B cell (primary cell): ENCODE measurements around the gene UNC5C. TPM values are rescaled to one million over a fixed set of nuclear protein-coding genes. Genes with fewer than 3 reads are reported as not detected.

ENCODE experiments used
- ATAC-seq: fragments of 200-7000 bp; cut with Tn5 transposase; one replicate; pipeline ENCODE4 v1.10.0; 2021; ENCODE audit warnings: low read depth, mild to moderate bottlenecking, moderate number of reproducible peaks, moderate library complexity
- CTCF ChIA-PET: fragments of 350-600 bp; sonication (Branson Sonifier 250); formaldehyde crosslinking; loops from one replicate; lab custom pipeline; 2021; ENCODE audit warnings: antibody characterized with exemption, inconsistent platforms; lab: Charles Lee
- POLR2A ChIA-PET: fragments of 350-600 bp; sonication (Branson Sonifier 250); formaldehyde crosslinking; loops from one replicate; lab custom pipeline; 2021; ENCODE audit warnings: antibody characterized with exemption; lab: Charles Lee
- DNase-seq: peaks from one replicate; pipeline ENCODE4 v3.0.0; 2013
- H2AFZ ChIP-seq: 2 replicates; pipeline ENCODE4 v1.6.1; 2012; ENCODE audit warnings: mild to moderate bottlenecking, low read depth, low read length; ENCODE audit not compliant: insufficient read depth, poor library complexity, severe bottlenecking
- H3K27ac ChIP-seq, 2 donors: 1 replicate in 1 of 2; 2 replicates in 1 of 2; pipeline ENCODE4 v1.5.1; 2012 to 2013; ENCODE audit warnings: low read length in 2 of 2, mild to moderate bottlenecking in 2 of 2, moderate library complexity in 1 of 2
- H3K27me3 ChIP-seq, 4 experiments: fragments of 200-600 bp in 1 of 4; sonication (generic) in 1 of 4; replicated peaks in 1 of 4; 1 replicate in 2 of 4; 2 replicates in 2 of 4; pipeline versions ENCODE4 v1.6.1 to v1.7.0; 2013 to 2016; ENCODE audit warnings: low read length in 3 of 4, mild to moderate bottlenecking in 2 of 4, mixed read lengths in 1 of 4, moderate library complexity in 1 of 4; ENCODE audit not compliant: insufficient read depth in 4 of 4, control insufficient read depth in 3 of 4; ENCODE audit errors: control extremely low read depth in 1 of 4
- H3K36me3 ChIP-seq, 2 experiments: replicated peaks in 1 of 2; 1 replicate in 1 of 2; 2 replicates in 1 of 2; pipeline versions ENCODE4 v1.6.1 to v1.7.1; 2013; ENCODE audit warnings: low read length in 1 of 2; ENCODE audit not compliant: insufficient read depth in 2 of 2, control insufficient read depth in 1 of 2; ENCODE audit errors: control extremely low read depth in 1 of 2, extremely low read depth in 1 of 2
- H3K4me1 ChIP-seq, 2 donors: fragments of 200-600 bp in 1 of 2; sonication (generic) in 1 of 2; 1 replicate in 1 of 2; 2 replicates in 1 of 2; pipeline versions ENCODE4 v1.5.1 to v1.6.1; 2013 to 2017; ENCODE audit warnings: low read length in 2 of 2; ENCODE audit not compliant: control insufficient read depth in 2 of 2, insufficient read depth in 2 of 2
- H3K4me2 ChIP-seq: replicated peaks from 2 replicates; pipeline ENCODE3; 2012; ENCODE audit warnings: mild to moderate bottlenecking, low read depth, low read length; ENCODE audit not compliant: poor library complexity, severe bottlenecking
- H3K4me3 ChIP-seq, 5 experiments: fragments of 200-600 bp in 1 of 5; sonication (generic) in 1 of 5; 1 replicate in 3 of 5; 2 replicates in 2 of 5; pipeline versions ENCODE4 v1.5.1 to v1.7.0; 2011 to 2016; ENCODE audit warnings: low read length in 4 of 5, mild to moderate bottlenecking in 4 of 5, low read depth in 2 of 5, control low read depth in 1 of 5, moderate library complexity in 1 of 5; ENCODE audit not compliant: insufficient read depth in 1 of 5; ENCODE audit errors: control extremely low read depth in 1 of 5, extremely low read depth in 1 of 5
- H3K79me2 ChIP-seq: fragments of 200-600 bp; sonication (generic); one replicate; pipeline ENCODE4 v1.6.0; 2016; ENCODE audit warnings: low read length; ENCODE audit not compliant: control insufficient read depth, insufficient read depth
- H3K9ac ChIP-seq: fragments of 200-600 bp; sonication (generic); 2 replicates; pipeline ENCODE4 v1.6.1; 2017; ENCODE audit warnings: mild to moderate bottlenecking, low read length, moderate library complexity
- H3K9me3 ChIP-seq, 3 donors: one replicate each; pipeline versions ENCODE4 v1.6.1 to v1.7.1; 2013; ENCODE audit warnings: low read length in 2 of 3; ENCODE audit not compliant: control insufficient read depth in 2 of 3, insufficient read depth in 1 of 3; ENCODE audit errors: control extremely low read depth in 1 of 3
- H4K20me1 ChIP-seq: 2 replicates; pipeline ENCODE4 v1.6.0; 2012; ENCODE audit warnings: mild to moderate bottlenecking, low read length; ENCODE audit not compliant: insufficient read depth, control insufficient read depth, poor library complexity, severe bottlenecking
- H3K27ac Mint-ChIP-seq: one replicate; pipeline ENCODE4 v1.8.0; 2021; ENCODE audit warnings: mixed read lengths
- H3K27me3 Mint-ChIP-seq: one replicate; pipeline ENCODE4 v1.8.0; 2021; ENCODE audit warnings: mixed read lengths
- H3K4me1 Mint-ChIP-seq: one replicate; pipeline ENCODE4 v1.8.0; 2021; ENCODE audit warnings: mixed read lengths
- H3K4me3 Mint-ChIP-seq: one replicate; pipeline ENCODE4 v1.8.0; 2021; ENCODE audit warnings: mixed read lengths
- H3K9me3 Mint-ChIP-seq: one replicate; pipeline ENCODE4 v1.8.0; 2022; ENCODE audit warnings: mixed read lengths; ENCODE audit not compliant: insufficient read depth
- CTCF ChIP-seq: fragments of 200-600 bp; IDR thresholded peaks from one replicate; pipeline ENCODE4 v1.8.0; 2022; ENCODE audit warnings: antibody characterized with exemption, mild to moderate bottlenecking
- EZH2 ChIP-seq: IDR thresholded peaks from 2 replicates; pipeline ENCODE4 v1.6.1; 2012; ENCODE audit warnings: borderline replicate concordance, low read depth, mild to moderate bottlenecking, moderate library complexity, low read length; ENCODE audit not compliant: insufficient read depth, poor library complexity, severe bottlenecking
- WGBS: methylation state at CpG from one replicate; pipeline ENCODE4 v1.1.5; 2013; ENCODE audit warnings: missing lambda C conversion rate; ENCODE audit not compliant: insufficient coverage; 5-methylcytosine and 5-hydroxymethylcytosine counted together
- intact Hi-C: fragments of 100-400 bp; cut with micrococcal nuclease; formaldehyde crosslinking; loops from one replicate; pipeline ENCODE4 v1.10.0; 2022
- polyA plus RNA-seq: library from polyadenylated mRNA; depleted of rRNA; stranded (reverse); fragments of >200 nt; gene quantifications from 2 replicates; pipeline ENCODE4 v1.2.3, GENCODE V29; 2012
- total RNA-seq, 2 donors: library from RNA; stranded (reverse); fragments of 120-200 nt in 1 of 2; gene quantifications; 1 replicate in 1 of 2; 2 replicates in 1 of 2; pipeline versions ENCODE4 v1.2.3 to v1.2.4, GENCODE V29; 2013 to 2022

The UNC5C gene
- total and polyA plus RNA-seq, 2 donors (not counting 1 experiment from before 2014, with no cell fraction given): not detected

- no peaks in the 10 kb centered on the region for H3K79me2 ChIP-seq
- no peak overlapping the region for H3K27ac ChIP-seq
- no peak for ATAC-seq
- H3K4me2 ChIP-seq: no peak overlapping the region
- H3K4me1 ChIP-seq: no peaks in the 10 kb centered on the region
- no peak overlapping the region for H2AFZ ChIP-seq
- H3K4me3 ChIP-seq: no peak overlapping the region
- no peaks in the 10 kb centered on the region for H3K4me1 Mint-ChIP-seq
- H3K9ac ChIP-seq: no peak overlapping the region
- no peak overlapping the region for H3K4me3 Mint-ChIP-seq
- TF ChIP-seq EZH2: no peak
- TF ChIP-seq CTCF: no peak
- no peaks in the 10 kb centered on the region for H3K27me3 Mint-ChIP-seq
- WGBS: no CpG with 5 or more reads among the region's 3 CpGs
- no peaks in the 10 kb centered on the region for H4K20me1 ChIP-seq
- no peaks in the 10 kb centered on the region for H3K9me3 ChIP-seq
- ChIA-PET POLR2A (no interaction called here), CTCF (no interaction called here)
- intact Hi-C loops: no loop called here
- no peak for DNase-seq
- no peaks in the 10 kb centered on the region for H3K9me3 Mint-ChIP-seq
- H3K27ac Mint-ChIP-seq: no peak overlapping the region
- no peaks in the 10 kb centered on the region for H3K27me3 ChIP-seq
- H3K36me3 ChIP-seq: no peaks in the 10 kb centered on the region
Measured at GRCh38 chr4:95319169-95319568, 229.6 kb downstream of the UNC5C start.

- no peaks in the 10 kb centered on the region for H4K20me1 ChIP-seq
- H3K79me2 ChIP-seq: no peaks in the 10 kb centered on the region
- no peaks in the 10 kb centered on the region for H3K4me1 Mint-ChIP-seq
- H3K36me3 ChIP-seq: no peaks in the 10 kb centered on the region
- WGBS: 100% methylated on average over 1 of the region's 1 CpG
- H3K4me3 Mint-ChIP-seq: no peak overlapping the region
- no peaks in the 10 kb centered on the region for H3K27me3 ChIP-seq
- H3K27ac Mint-ChIP-seq: no peak overlapping the region
- ATAC-seq (no peak), DNase-seq (no peak)
- no peaks in the 10 kb centered on the region for H3K27me3 Mint-ChIP-seq
- no peak overlapping the region for H3K9ac ChIP-seq
- no peaks in the 10 kb centered on the region for H3K9me3 Mint-ChIP-seq
- H2AFZ ChIP-seq: no peak overlapping the region
- H3K4me2 ChIP-seq: no peak overlapping the region
- intact Hi-C loops: no loop called here
- no peaks in the 10 kb centered on the region for H3K4me1 ChIP-seq
- no peaks in the 10 kb centered on the region for H3K9me3 ChIP-seq
- no peak overlapping the region for H3K4me3 ChIP-seq
- no peak for TF ChIP-seq CTCF
- no peak for TF ChIP-seq EZH2
- no peak overlapping the region for H3K27ac ChIP-seq
- POLR2A ChIA-PET: no interaction called here
- CTCF ChIA-PET: no interaction called here
Measured at GRCh38 chr4:95318483-95318882, 230.3 kb downstream of the UNC5C start.
